ENCODE data around the gene INPP5D. TPM values are rescaled to one million over a fixed set of nuclear protein-coding genes. Genes with fewer than 3 reads are reported as not detected.
"Not testable (repeated sequence)": the region's sequence is repeated elsewhere in the genome, so short reads cannot be mapped to it uniquely, and the experiment has no call there.

Gene INPP5D
- total RNA-seq, 2 experiments from 2014 or later: 52.4 to 54.9 TPM

- no peak for DNase-seq
- Mint-ChIP-seq H3K36me3 (peaks cover 23% of the 10 kb centered on the region), H3K9me3 (no peaks in the 10 kb centered on the region), H3K4me1 (ENCODE audit: low read depth) (peaks cover 54% of the 10 kb centered on the region), H3K4me3 (no peak overlapping the region), H3K27ac (no peak overlapping the region), H3K27me3 (no peaks in the 10 kb centered on the region)
- intact Hi-C loops (cut with micrococcal nuclease): no loop called here
- ChIA-PET CTCF (no interaction called here), POLR2A (no interaction called here)
Measured at GRCh38 chr2:233090879-233091278, 30.7 kb downstream of the INPP5D start.

GRCh38 chr2:233091595-233092375 is 31.6 kb downstream of the INPP5D start:
- Mint-ChIP-seq H3K27ac (no peak overlapping the region), H3K36me3 (peaks cover 22% of the 10 kb centered on the region)
- intact Hi-C loops (cut with micrococcal nuclease): no loop called here

GRCh38 chr2:233092432-233093165 is 32.5 kb downstream of the INPP5D start:
- CTCF ChIA-PET: interaction anchor here (0.6 kb wide), 1 partner anchor 23 kb away, joined by 3 read pairs; no protein-coding TSS in a partner anchor
- POLR2A ChIA-PET: no interaction called here
- no peaks in the 10 kb centered on the region for H3K27me3 Mint-ChIP-seq
- intact Hi-C loops (cut with micrococcal nuclease): no loop called here
- H3K27ac Mint-ChIP-seq: peak overlapping the region; percentile 13
- H3K36me3 Mint-ChIP-seq: peaks cover 19% of the 10 kb centered on the region
- no peaks in the 10 kb centered on the region for H3K9me3 Mint-ChIP-seq
- peaks cover 47% of the 10 kb centered on the region for H3K4me1 Mint-ChIP-seq (ENCODE audit: low read depth)
- no peak overlapping the region for H3K4me3 Mint-ChIP-seq
- DNase-seq: no peak

More at GRCh38 chr2:233091595-233092375, 31.6 kb downstream of the INPP5D start:
- CTCF ChIA-PET: no interaction called here
- DNase-seq: no peak
- peaks cover 46% of the 10 kb centered on the region for H3K4me1 Mint-ChIP-seq (ENCODE audit: low read depth)
- H3K4me3 Mint-ChIP-seq: no peak overlapping the region
- H3K9me3 Mint-ChIP-seq: no peaks in the 10 kb centered on the region
- no peaks in the 10 kb centered on the region for H3K27me3 Mint-ChIP-seq
- POLR2A ChIA-PET: no interaction called here

- H3K27ac Mint-ChIP-seq: no peak overlapping the region
- CTCF ChIA-PET: interaction anchor here (0.6 kb wide), 1 partner anchor 23 kb away, joined by 3 read pairs; no protein-coding TSS in a partner anchor
- POLR2A ChIA-PET: no interaction called here
- peaks cover 14% of the 10 kb centered on the region for H3K36me3 Mint-ChIP-seq
- no peak overlapping the region for H3K4me3 Mint-ChIP-seq
- DNase-seq: no peak
- intact Hi-C loops (cut with micrococcal nuclease): no loop called here
- no peaks in the 10 kb centered on the region for H3K27me3 Mint-ChIP-seq
- H3K4me1 Mint-ChIP-seq (ENCODE audit: low read depth): peaks cover 47% of the 10 kb centered on the region
- H3K9me3 Mint-ChIP-seq: no peaks in the 10 kb centered on the region
Measured at GRCh38 chr2:233093166-233093448, 33.0 kb downstream of the INPP5D start.

- DNase-seq: no peak
- Mint-ChIP-seq H3K27ac (no peak overlapping the region), H3K4me1 (ENCODE audit: low read depth) (peaks cover 48% of the 10 kb centered on the region), H3K4me3 (no peak overlapping the region), H3K27me3 (no peaks in the 10 kb centered on the region), H3K9me3 (no peaks in the 10 kb centered on the region), H3K36me3 (peaks cover 14% of the 10 kb centered on the region)
- intact Hi-C loops (cut with micrococcal nuclease): no loop called here
- CTCF ChIA-PET: interaction anchor here (0.6 kb wide), 1 partner anchor 22 kb away, joined by 3 read pairs; no protein-coding TSS in a partner anchor
- POLR2A ChIA-PET: interaction anchor here (0.6 kb wide), 1 partner anchor 10 kb away, joined by 5 read pairs; no protein-coding TSS in a partner anchor
Measured at GRCh38 chr2:233093721-233094120, 33.6 kb downstream of the INPP5D start.

GRCh38 chr2:233094614-233095013 is 34.5 kb downstream of the INPP5D start:
- H3K9me3 Mint-ChIP-seq: no peaks in the 10 kb centered on the region
- H3K4me1 Mint-ChIP-seq (ENCODE audit: low read depth): peaks cover 54% of the 10 kb centered on the region
- POLR2A ChIA-PET: no interaction called here
- H3K4me3 Mint-ChIP-seq: no peak overlapping the region
- DNase-seq: no peak
- intact Hi-C loops (cut with micrococcal nuclease): no loop called here
- no peaks in the 10 kb centered on the region for H3K27me3 Mint-ChIP-seq
- peak overlapping the region; percentile 18 for H3K27ac Mint-ChIP-seq
- peaks cover 14% of the 10 kb centered on the region for H3K36me3 Mint-ChIP-seq
- CTCF ChIA-PET: no interaction called here

GRCh38 chr2:233096006-233096405 is 35.9 kb downstream of the INPP5D start:
- no peaks in the 10 kb centered on the region for H3K27me3 Mint-ChIP-seq
- peaks cover 21% of the 10 kb centered on the region for H3K36me3 Mint-ChIP-seq
- CTCF ChIA-PET: no interaction called here
- H3K27ac Mint-ChIP-seq: no peak overlapping the region
- no peak overlapping the region for H3K4me3 Mint-ChIP-seq
- intact Hi-C loops (cut with micrococcal nuclease): no loop called here
- POLR2A ChIA-PET: no interaction called here
- H3K4me1 Mint-ChIP-seq (ENCODE audit: low read depth): peaks cover 67% of the 10 kb centered on the region
- H3K9me3 Mint-ChIP-seq: no peaks in the 10 kb centered on the region
- no peak for DNase-seq

- no peak for DNase-seq
- intact Hi-C loops (cut with micrococcal nuclease): no loop called here
- Mint-ChIP-seq H3K4me1 (ENCODE audit: low read depth) (peaks cover 62% of the 10 kb centered on the region), H3K4me3 (no peak overlapping the region), H3K27ac (no peak overlapping the region), H3K9me3 (no peaks in the 10 kb centered on the region), H3K36me3 (peaks cover 24% of the 10 kb centered on the region), H3K27me3 (no peaks in the 10 kb centered on the region)
- ChIA-PET POLR2A (interaction anchor here (2.4 kb wide), 1 partner anchor 38 kb away, joined by 8 read pairs; the partner anchor contains the start of gene INPP5D), CTCF (interaction anchor here (0.5 to 3.2 kb wide), 3 partner anchors 17 to 310 kb away, joined by 3 to 16 read pairs (median 5); no protein-coding TSS in a partner anchor)
Measured at GRCh38 chr2:233098618-233099017, 38.5 kb downstream of the INPP5D start.

- peak overlapping the region; percentile 32 for H3K27ac Mint-ChIP-seq
- POLR2A ChIA-PET: interaction anchor here (0.7 to 2.4 kb wide), 3 partner anchors 9 to 40 kb away, joined by 3 to 11 read pairs (median 8); partner anchors contain the start of gene INPP5D
- H3K4me1 Mint-ChIP-seq (ENCODE audit: low read depth): peaks cover 61% of the 10 kb centered on the region
- intact Hi-C loops (cut with micrococcal nuclease): loop anchor here (1.0 kb wide), 2 partner anchors 19 to 42 kb away; no protein-coding TSS in a partner anchor
- DNase-seq, H3K4me3 Mint-ChIP-seq, H3K27me3 Mint-ChIP-seq, H3K9me3 Mint-ChIP-seq: not testable (repeated sequence)
- H3K36me3 Mint-ChIP-seq: peaks cover 24% of the 10 kb centered on the region
- CTCF ChIA-PET: interaction anchor here (0.5 to 3.2 kb wide), 4 partner anchors 18 to 480 kb away, joined by 3 to 16 read pairs (median 4); no protein-coding TSS in a partner anchor
Measured at GRCh38 chr2:233099820-233100191, 39.7 kb downstream of the INPP5D start.

- peaks cover 61% of the 10 kb centered on the region for H3K4me1 Mint-ChIP-seq (ENCODE audit: low read depth)
Measured at GRCh38 chr2:233100192-233100998, 40.3 kb downstream of the INPP5D start.

GRCh38 chr2:233101141-233101540 is 41.0 kb downstream of the INPP5D start:
- Mint-ChIP-seq H3K9me3 (peaks cover 4% of the 10 kb centered on the region), H3K36me3 (peaks cover 27% of the 10 kb centered on the region), H3K4me3 (peak overlapping the region; percentile 17), H3K27me3 (no peaks in the 10 kb centered on the region), H3K27ac (peak overlapping the region; percentile 68), H3K4me1 (ENCODE audit: low read depth) (peaks cover 64% of the 10 kb centered on the region)
- ChIA-PET POLR2A (interaction anchor here (2.0 to 2.4 kb wide), 2 partner anchors 20 to 41 kb away, joined by 8 to 11 read pairs; partner anchors contain the start of gene INPP5D), CTCF (interaction anchor here (0.6 to 3.2 kb wide), 5 partner anchors 20 to 260 kb away, joined by 3 to 16 read pairs (median 5); partner anchors contain the start of gene INPP5D)
- no peak for DNase-seq
- intact Hi-C loops (cut with micrococcal nuclease): no loop called here

More at GRCh38 chr2:233100192-233100998, 40.3 kb downstream of the INPP5D start:
- H3K27me3 Mint-ChIP-seq: no peaks in the 10 kb centered on the region
- peaks cover 22% of the 10 kb centered on the region for H3K36me3 Mint-ChIP-seq
- H3K4me3 Mint-ChIP-seq: peak overlapping the region; percentile 17
- ChIA-PET CTCF (interaction anchor here (0.5 to 3.2 kb wide), 7 partner anchors 19 to 480 kb away, joined by 3 to 16 read pairs (median 4); partner anchors contain the start of gene INPP5D), POLR2A (interaction anchor here (0.7 to 2.4 kb wide), 4 partner anchors 8 to 40 kb away, joined by 3 to 11 read pairs (median 6); partner anchors contain the start of gene INPP5D)
- peak; percentile 87 for DNase-seq
- intact Hi-C loops (cut with micrococcal nuclease): loop anchor here (1.0 kb wide), 2 partner anchors 19 to 42 kb away; no protein-coding TSS in a partner anchor
- H3K27ac Mint-ChIP-seq: peak overlapping the region; percentile 68
- H3K9me3 Mint-ChIP-seq: no peaks in the 10 kb centered on the region

All from activated CD4-positive, alpha-beta memory T cell treated with anti-CD3 and anti-CD28 coated beads for 36 hours (primary cell).